Measurements from ENCODE around the gene OSTF1. TPM values are rescaled to one million over a fixed set of nuclear protein-coding genes. Genes with fewer than 3 reads are reported as not detected.

Gene OSTF1
- total RNA-seq, 1 donor from 2014 or later, result 87.5 TPM

DNA sequence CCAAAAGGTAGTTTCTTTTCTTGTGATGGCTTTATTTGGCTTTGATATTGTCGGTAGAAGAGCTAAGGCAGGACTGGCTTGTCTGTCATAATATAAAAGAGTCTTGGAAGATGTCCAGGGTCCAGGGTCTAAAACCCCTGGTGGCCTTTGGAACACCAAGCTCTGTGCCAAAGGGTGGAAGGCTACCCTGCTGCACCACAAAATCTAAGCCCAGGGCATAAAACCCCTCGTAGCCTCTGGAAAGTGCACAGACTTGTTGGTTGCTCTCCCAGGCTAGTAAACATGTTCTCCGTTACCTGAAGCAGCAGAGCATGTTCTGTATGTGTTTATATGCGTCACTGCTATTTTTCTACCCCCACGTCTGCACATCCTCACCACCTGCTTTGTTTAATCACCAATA, 75.5 kb downstream of the OSTF1 start:
- peaks cover 61% of the 10 kb centered on the region for H3K36me3 Mint-ChIP-seq (ENCODE audit: low read depth)
- peaks cover 37% of the 10 kb centered on the region for H3K9me3 Mint-ChIP-seq

DNA sequence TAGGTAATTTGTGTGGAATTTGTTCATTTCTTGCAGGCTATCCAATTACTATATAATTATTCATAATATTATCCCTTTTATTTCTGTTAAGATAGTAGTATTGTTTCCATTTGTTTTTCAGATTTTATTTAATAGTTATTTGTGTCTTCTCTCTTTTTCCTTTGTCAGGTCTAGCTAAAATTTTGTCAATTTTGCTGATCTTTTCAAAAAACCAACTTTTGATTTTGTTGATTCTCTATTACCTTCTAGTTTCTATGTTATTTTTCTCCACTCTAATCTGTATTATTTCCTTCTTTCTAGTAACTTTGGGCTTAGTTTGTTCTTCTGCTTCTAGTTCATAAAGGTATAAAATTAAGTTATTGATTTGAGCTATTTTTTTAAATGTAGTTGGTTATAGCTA, 76.3 kb downstream of the OSTF1 start:
- no peak overlapping the region for H3K4me3 Mint-ChIP-seq (ENCODE audit: low read depth)
- H3K27me3 Mint-ChIP-seq (ENCODE audit: low read depth), result no peaks in the 10 kb centered on the region
- no peak overlapping the region for H3K27ac Mint-ChIP-seq
- H3K9me3 Mint-ChIP-seq, result peaks cover 37% of the 10 kb centered on the region
- DNase-seq (ENCODE audit: low spot score), result no peak
- peaks cover 18% of the 10 kb centered on the region for H3K4me1 Mint-ChIP-seq (ENCODE audit: low read depth)
- intact Hi-C loops (cut with micrococcal nuclease), result no loop called here
- H3K36me3 Mint-ChIP-seq (ENCODE audit: low read depth), result peaks cover 66% of the 10 kb centered on the region

More for the DNA sequence above, 75.5 kb downstream of the OSTF1 start:
- Mint-ChIP-seq H3K27ac (no peak overlapping the region), H3K27me3 (ENCODE audit: low read depth) (no peaks in the 10 kb centered on the region), H3K4me1 (ENCODE audit: low read depth) (peaks cover 15% of the 10 kb centered on the region), H3K4me3 (ENCODE audit: low read depth) (no peak overlapping the region)
- intact Hi-C loops (cut with micrococcal nuclease), result no loop called here
- DNase-seq (ENCODE audit: low spot score), result no peak

DNA sequence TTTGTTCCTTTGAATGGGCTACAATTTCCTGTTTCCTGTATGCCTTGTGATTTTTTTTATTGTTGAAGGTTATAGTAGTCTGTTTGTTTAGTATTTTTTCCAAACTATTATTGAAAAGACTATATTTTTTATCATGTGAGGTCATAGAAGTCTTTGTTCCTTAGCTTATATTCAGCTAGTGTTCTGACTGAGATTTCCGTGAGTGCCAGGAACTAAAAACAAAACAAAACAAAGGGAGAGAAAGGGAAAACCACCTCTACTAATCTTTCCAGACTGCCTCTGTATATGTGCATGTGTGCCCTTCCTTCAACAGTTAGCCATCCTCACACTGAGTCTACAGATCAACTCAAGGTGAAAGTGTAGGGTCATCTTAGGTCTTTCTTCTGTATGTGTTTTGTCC, 79.0 kb downstream of the OSTF1 start:
- Mint-ChIP-seq H3K27ac (no peak overlapping the region), H3K36me3 (ENCODE audit: low read depth) (peaks cover 86% of the 10 kb centered on the region), H3K27me3 (ENCODE audit: low read depth) (no peaks in the 10 kb centered on the region), H3K9me3 (peaks cover 37% of the 10 kb centered on the region), H3K4me3 (ENCODE audit: low read depth) (no peak overlapping the region), H3K4me1 (ENCODE audit: low read depth) (peaks cover 33% of the 10 kb centered on the region)
- intact Hi-C loops (cut with micrococcal nuclease), result no loop called here
- DNase-seq (ENCODE audit: low spot score), result no peak

DNA sequence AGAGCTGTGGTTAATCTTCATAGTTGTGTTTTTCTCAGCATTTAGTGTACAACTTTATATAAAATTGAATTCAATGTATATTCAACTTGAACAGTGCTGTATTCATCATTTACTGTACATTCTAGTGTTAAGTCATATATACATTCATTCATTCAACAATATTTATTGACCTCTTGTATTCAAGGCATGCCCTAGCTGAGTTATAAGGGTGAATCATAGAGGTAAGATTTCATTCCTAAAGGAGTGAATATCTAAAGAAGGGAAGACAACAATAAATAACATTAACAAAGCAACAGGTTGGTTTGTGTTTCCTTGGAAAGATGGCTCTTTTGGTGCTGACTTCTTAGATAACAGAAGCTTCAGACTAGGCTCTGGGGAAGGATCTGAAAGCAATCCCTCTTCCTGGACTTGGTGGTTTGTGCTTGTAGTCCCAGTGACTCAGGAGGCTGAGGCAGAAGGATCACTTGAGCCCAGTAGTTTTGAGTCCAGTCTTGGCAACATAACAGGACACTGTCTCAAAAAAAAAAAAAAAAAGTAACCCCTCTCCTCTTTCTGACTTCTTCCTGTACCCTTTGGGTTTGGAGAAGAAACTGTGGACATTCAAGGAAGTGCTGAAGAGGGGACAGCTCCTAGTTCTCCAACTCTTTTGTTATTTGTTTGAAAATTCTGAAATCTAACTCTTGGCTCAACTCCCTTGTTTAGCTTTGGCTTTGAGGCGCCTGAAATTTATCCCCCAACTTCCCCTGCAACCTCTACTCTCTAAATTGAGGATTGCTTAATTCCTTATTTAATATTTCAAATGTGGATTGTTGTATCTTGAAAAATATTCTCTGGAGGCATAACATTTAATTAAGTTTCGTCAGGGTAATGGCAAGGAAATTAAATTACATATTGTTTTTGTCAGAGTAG, 80.2 kb downstream of the OSTF1 start:
- DNase-seq (ENCODE audit: low spot score), result no peak
- peaks cover 33% of the 10 kb centered on the region for H3K4me1 Mint-ChIP-seq (ENCODE audit: low read depth)
- H3K27ac Mint-ChIP-seq, result peak overlapping the region; percentile 17
- H3K4me3 Mint-ChIP-seq (ENCODE audit: low read depth), result no peak overlapping the region
- H3K9me3 Mint-ChIP-seq, result peaks cover 37% of the 10 kb centered on the region
- intact Hi-C loops (cut with micrococcal nuclease), result no loop called here
- no peaks in the 10 kb centered on the region for H3K27me3 Mint-ChIP-seq (ENCODE audit: low read depth)
- peaks cover 83% of the 10 kb centered on the region for H3K36me3 Mint-ChIP-seq (ENCODE audit: low read depth)

DNA sequence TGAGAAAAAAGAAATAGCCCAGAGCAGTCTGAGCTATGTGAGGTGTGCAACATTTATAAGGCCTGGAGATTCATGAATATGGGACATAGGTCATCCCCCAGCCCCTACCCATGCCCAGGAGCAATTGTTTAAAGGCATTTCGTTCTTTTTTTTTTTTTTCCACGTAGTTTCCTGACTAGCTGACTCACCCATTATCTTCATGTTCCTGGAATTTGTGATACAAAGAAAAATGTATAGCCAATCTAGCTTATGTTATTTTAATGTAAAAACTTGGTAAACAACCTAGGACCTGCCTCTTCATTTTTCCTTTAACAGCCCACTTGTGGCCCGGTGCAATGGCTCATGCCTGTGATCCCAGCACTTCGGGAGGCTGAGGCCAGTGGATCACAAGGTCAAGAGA, 81.3 kb downstream of the OSTF1 start:
- Mint-ChIP-seq H3K9me3 (peaks cover 30% of the 10 kb centered on the region), H3K27ac (no peak overlapping the region), H3K27me3 (ENCODE audit: low read depth) (no peaks in the 10 kb centered on the region), H3K36me3 (ENCODE audit: low read depth) (peaks cover 73% of the 10 kb centered on the region), H3K4me3 (ENCODE audit: low read depth) (no peak overlapping the region), H3K4me1 (ENCODE audit: low read depth) (peaks cover 33% of the 10 kb centered on the region)
- intact Hi-C loops (cut with micrococcal nuclease), result loop anchor here (2.0 kb wide), 1 partner anchor 17 kb away; no protein-coding TSS in a partner anchor
- DNase-seq (ENCODE audit: low spot score), result no peak

DNA sequence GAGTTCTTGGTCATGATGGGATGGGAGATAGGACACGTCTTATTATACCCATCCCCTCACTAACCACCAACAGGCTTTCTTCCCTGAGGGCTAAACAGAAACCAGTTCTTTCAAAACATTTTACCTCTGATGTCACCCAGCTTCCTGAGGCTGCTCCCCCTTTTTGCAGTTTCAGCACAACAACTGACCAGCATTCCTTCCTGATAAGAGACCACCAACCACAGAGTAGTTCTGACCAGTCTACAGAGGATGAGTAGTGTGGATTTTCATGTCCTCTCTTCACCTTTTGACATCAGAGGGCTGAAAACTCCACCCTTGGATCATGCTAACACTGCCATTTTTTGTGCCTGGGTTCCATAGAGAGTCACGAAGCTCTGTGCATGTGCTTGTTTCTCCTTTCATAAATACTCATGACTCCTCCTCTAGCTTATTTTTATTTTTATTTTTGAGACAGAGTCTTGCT, 82.6 kb downstream of the OSTF1 start:
- no peak overlapping the region for H3K4me3 Mint-ChIP-seq (ENCODE audit: low read depth)
- no peaks in the 10 kb centered on the region for H3K27me3 Mint-ChIP-seq (ENCODE audit: low read depth)
- no peak for DNase-seq (ENCODE audit: low spot score)
- peaks cover 60% of the 10 kb centered on the region for H3K36me3 Mint-ChIP-seq (ENCODE audit: low read depth)
- intact Hi-C loops (cut with micrococcal nuclease), result loop anchor here (2.0 kb wide), 1 partner anchor 18 kb away; no protein-coding TSS in a partner anchor
- H3K27ac Mint-ChIP-seq, result no peak overlapping the region
- H3K9me3 Mint-ChIP-seq, result peaks cover 17% of the 10 kb centered on the region
- peaks cover 33% of the 10 kb centered on the region for H3K4me1 Mint-ChIP-seq (ENCODE audit: low read depth)

DNA sequence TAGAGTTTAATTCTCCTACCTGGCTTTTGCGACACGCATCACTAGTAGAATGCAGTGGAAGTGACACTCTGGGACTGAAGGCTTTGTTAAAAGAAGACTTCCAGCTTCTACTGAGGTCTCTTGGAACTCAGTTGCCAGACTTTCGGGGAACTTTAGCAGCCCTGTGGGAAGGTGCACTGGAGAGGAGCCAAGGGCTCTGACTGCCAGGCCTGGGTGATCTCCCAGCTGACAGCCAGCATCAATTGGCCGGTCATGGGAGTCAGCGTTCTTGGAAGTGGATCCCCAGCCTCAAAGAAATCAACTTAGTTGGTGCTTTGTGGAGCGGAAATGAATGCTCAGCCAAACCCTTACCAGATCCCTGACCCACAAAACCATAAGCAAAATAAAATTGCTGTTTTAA, 87.1 kb downstream of the OSTF1 start:
- no peak overlapping the region for H3K27ac Mint-ChIP-seq
- peaks cover 15% of the 10 kb centered on the region for H3K4me1 Mint-ChIP-seq (ENCODE audit: low read depth)
- no peaks in the 10 kb centered on the region for H3K9me3 Mint-ChIP-seq
- no peaks in the 10 kb centered on the region for H3K27me3 Mint-ChIP-seq (ENCODE audit: low read depth)
- no peak for DNase-seq (ENCODE audit: low spot score)
- intact Hi-C loops (cut with micrococcal nuclease), result no loop called here
- peaks cover 22% of the 10 kb centered on the region for H3K36me3 Mint-ChIP-seq (ENCODE audit: low read depth)
- no peak overlapping the region for H3K4me3 Mint-ChIP-seq (ENCODE audit: low read depth)

DNA sequence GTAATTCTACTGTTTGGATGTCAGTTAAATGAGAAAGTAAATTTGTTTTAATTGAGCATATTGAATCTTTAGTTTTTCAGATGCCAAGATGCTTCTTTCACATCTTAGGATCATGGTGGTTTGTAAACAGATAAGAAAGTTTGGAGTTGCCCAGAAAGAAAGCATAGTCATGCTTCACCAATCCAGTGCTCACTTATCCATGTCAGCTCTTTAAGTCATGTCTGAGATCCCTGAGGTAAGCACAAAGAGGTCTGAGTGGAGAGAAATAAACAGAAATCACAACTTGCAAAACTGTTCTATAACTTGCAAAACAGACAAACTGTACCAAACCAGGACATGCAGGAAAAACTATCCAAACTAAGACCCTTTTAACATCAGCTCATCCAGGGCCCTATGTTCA, 87.7 kb downstream of the OSTF1 start:
- H3K9me3 Mint-ChIP-seq, result no peaks in the 10 kb centered on the region
- no peak for DNase-seq (ENCODE audit: low spot score)
- H3K27me3 Mint-ChIP-seq (ENCODE audit: low read depth), result no peaks in the 10 kb centered on the region
- intact Hi-C loops (cut with micrococcal nuclease), result no loop called here
- H3K4me3 Mint-ChIP-seq (ENCODE audit: low read depth), result no peak overlapping the region
- peaks cover 16% of the 10 kb centered on the region for H3K36me3 Mint-ChIP-seq (ENCODE audit: low read depth)
- H3K27ac Mint-ChIP-seq, result no peak overlapping the region
- H3K4me1 Mint-ChIP-seq (ENCODE audit: low read depth), result peaks cover 8% of the 10 kb centered on the region

DNA sequence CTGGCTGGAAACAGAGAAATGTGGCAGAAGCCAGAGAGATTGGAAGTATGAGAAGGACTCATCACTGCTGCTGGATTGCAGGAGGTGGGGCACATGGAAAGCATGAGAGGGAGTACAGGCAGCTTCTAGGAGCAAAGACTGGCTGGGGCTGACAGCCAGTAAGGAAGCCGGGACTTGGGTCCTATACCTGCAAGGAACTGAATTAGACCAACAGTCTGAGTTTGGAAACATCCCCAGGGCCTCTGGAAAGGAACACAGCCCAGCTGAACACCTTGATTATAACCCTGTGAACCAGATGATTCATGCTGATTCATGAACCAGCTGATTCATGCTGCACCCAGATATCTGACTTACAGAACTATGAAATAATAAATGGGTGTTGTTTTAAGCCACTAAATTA, 93.4 kb downstream of the OSTF1 start:
- H3K4me1 Mint-ChIP-seq (ENCODE audit: low read depth), result peaks cover 15% of the 10 kb centered on the region
- no peak overlapping the region for H3K27ac Mint-ChIP-seq
- no peaks in the 10 kb centered on the region for H3K27me3 Mint-ChIP-seq (ENCODE audit: low read depth)
- no peak overlapping the region for H3K4me3 Mint-ChIP-seq (ENCODE audit: low read depth)
- no peaks in the 10 kb centered on the region for H3K9me3 Mint-ChIP-seq
- H3K36me3 Mint-ChIP-seq (ENCODE audit: low read depth), result peaks cover 3% of the 10 kb centered on the region
- intact Hi-C loops (cut with micrococcal nuclease), result no loop called here
- DNase-seq (ENCODE audit: low spot score), result no peak

DNA sequence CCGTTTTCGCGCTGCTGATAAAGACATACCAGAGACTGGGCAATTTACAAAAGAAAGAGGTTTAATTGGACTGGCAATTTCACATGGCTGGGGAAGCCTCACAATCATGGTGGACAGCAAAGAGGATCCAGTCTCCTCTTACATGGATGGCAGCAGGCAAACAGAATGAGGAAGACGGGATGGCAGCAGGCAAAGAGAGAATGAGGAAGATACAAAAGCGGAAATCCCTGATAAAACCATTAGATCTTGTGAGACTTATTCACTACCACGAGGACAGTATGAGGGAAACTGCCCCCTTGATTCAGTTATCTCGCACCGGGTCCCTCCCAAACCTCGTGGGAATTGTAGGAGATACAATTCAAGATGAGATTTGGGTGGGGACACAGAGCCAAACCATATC, 95.0 kb downstream of the OSTF1 start:
- Mint-ChIP-seq H3K9me3 (no peaks in the 10 kb centered on the region), H3K4me3 (ENCODE audit: low read depth) (no peak overlapping the region), H3K27ac (no peak overlapping the region), H3K27me3 (ENCODE audit: low read depth) (no peaks in the 10 kb centered on the region), H3K4me1 (ENCODE audit: low read depth) (peaks cover 19% of the 10 kb centered on the region), H3K36me3 (ENCODE audit: low read depth) (peaks cover 3% of the 10 kb centered on the region)
- intact Hi-C loops (cut with micrococcal nuclease), result no loop called here
- DNase-seq (ENCODE audit: low spot score), result no peak

DNA sequence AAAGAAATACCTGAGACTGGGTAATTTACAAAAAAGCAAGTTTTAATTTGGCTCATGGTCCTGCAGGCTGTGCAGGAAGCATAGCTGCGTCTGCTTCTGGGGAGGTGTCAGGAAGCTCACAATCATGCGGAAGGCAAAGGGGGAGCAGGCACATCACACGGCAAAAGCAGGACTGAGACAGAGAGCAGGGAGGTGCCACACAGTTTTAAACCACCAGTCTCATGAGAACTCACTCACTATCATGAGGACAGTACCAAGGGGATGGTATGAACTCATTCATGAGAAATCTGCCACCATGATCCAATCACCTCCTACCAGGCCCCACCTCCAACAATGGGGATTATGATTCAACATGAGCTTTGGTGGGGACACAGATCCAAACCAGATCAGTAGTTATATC, 96.2 kb downstream of the OSTF1 start:
- no peak overlapping the region for H3K27ac Mint-ChIP-seq
- H3K36me3 Mint-ChIP-seq (ENCODE audit: low read depth), result no peaks in the 10 kb centered on the region
- no peaks in the 10 kb centered on the region for H3K9me3 Mint-ChIP-seq
- intact Hi-C loops (cut with micrococcal nuclease), result no loop called here
- no peak overlapping the region for H3K4me3 Mint-ChIP-seq (ENCODE audit: low read depth)
- H3K4me1 Mint-ChIP-seq (ENCODE audit: low read depth), result peaks cover 19% of the 10 kb centered on the region
- no peaks in the 10 kb centered on the region for H3K27me3 Mint-ChIP-seq (ENCODE audit: low read depth)
- no peak for DNase-seq (ENCODE audit: low spot score)

DNA sequence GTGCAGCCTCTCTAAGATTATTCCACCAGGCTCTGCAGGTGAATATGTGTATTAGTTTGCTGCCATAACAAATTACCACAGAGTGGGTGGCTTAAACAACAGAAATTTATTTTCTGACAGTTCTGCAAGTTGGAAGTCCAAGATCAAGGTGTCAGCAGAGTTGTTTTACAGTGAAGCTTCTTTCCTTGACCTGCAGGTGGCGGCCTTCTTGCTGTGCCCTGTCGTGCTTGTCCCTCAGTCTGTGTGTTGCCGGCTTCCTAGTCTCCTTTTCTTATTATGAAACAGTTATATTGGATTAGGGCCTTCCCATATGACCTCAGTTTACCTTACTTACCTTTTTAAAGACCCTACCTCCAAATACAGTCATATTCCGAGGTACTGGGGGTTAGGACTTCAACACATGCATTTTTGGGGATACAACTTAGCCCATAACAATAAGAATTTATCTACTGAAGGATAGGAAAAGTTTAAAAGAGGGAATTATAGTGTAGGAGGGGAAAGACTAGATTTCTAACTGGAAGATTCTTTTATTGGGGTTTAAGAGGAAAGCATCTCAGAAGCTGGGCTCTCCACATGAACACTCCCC, 97.4 kb downstream of the OSTF1 start:
- Mint-ChIP-seq H3K27ac (no peak overlapping the region), H3K4me3 (ENCODE audit: low read depth) (no peak overlapping the region), H3K9me3 (no peaks in the 10 kb centered on the region), H3K36me3 (ENCODE audit: low read depth) (no peaks in the 10 kb centered on the region), H3K4me1 (ENCODE audit: low read depth) (peaks cover 21% of the 10 kb centered on the region), H3K27me3 (ENCODE audit: low read depth) (peaks cover 2% of the 10 kb centered on the region)
- intact Hi-C loops (cut with micrococcal nuclease), result loop anchor here (2.0 to 5.0 kb wide), 3 partner anchors 33 to 413 kb away; partner anchors contain the start of genes NMRK1 and OSTF1
- peak; percentile 14 for DNase-seq (ENCODE audit: low spot score)

DNA sequence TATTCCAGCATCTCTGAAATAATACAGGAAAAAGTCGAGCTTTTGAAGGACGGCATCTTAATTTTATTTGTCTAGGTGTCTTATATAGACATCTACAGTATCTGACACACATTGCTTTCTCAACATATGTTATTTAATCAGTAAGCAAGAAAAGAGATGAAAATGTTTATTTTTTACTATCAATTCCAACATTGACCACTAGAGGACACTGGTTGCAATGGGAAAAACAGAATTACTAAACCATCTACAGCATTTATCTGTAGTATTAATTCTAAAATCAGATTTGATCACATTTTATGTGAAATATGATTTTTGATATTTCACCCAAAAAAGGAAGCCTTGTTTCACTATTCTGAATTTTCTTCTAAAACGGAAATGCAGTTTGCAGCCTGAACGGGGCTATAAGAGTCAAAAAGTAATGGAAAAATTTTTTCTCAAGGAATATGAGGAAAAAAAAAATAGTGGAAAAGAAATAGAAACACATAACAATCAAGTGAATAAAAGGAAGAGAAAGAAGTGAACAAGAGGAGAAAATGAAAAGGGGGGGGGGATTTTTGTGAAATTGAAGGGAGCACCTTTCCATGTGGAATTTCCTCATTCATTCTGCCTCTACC, 98.6 kb downstream of the OSTF1 start:
- Mint-ChIP-seq H3K4me1 (ENCODE audit: low read depth) (peaks cover 19% of the 10 kb centered on the region), H3K36me3 (ENCODE audit: low read depth) (no peaks in the 10 kb centered on the region), H3K4me3 (ENCODE audit: low read depth) (no peak overlapping the region), H3K9me3 (no peaks in the 10 kb centered on the region), H3K27me3 (ENCODE audit: low read depth) (peaks cover 3% of the 10 kb centered on the region), H3K27ac (no peak overlapping the region)
- DNase-seq (ENCODE audit: low spot score), result no peak
- intact Hi-C loops (cut with micrococcal nuclease), result loop anchor here (2.0 to 5.0 kb wide), 3 partner anchors 35 to 415 kb away; partner anchors contain the start of genes NMRK1 and OSTF1

Measured in activated T-helper 2 cell treated with anti-CD3 and anti-CD28 coated beads, Interferon-gamma antibody, Interleukin-2, Interleukin-4, amounts not matched to agents 10 μg/mL and 5 μg/mL and 100 μg/mL, durations not matched to agents 14 hours and 24 hours and 36 hours (primary cell).